HG03025 (cell line): ENCODE measurements around the gene UBLCP1.
"Not testable (repeated sequence)": the region's sequence is repeated elsewhere in the genome, so short reads cannot be mapped to it uniquely, and the experiment has no call there.

Experiments
- ATAC-seq: cut with Tn5 transposase; IDR thresholded peaks from one replicate; pipeline ENCODE4 v1.9.1; 2021; ENCODE audit warnings: mild to moderate bottlenecking, moderate library complexity; ENCODE audit not compliant: unreplicated experiment, low FRiP score

Gene UBLCP1

DNA sequence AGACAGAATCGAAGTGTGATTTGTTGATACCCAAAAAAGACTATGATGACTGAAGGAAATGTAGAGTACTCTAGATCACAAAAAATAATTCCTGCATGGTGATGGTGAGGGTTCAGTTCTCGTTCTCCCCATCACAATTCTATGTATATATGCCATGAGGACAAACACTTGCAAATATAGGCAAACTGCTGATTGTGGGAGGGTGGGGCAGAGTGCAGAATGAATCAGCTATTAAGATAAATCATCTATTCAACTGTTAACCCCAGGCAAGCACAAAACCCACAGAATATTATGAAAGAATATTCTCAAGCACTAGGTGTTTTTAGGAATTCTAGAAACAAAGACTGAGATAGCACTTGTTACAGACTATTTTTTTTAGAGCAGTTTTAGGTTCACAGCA lies 13.9 kb upstream of the UBLCP1 start:
- no peak for ATAC-seq

DNA sequence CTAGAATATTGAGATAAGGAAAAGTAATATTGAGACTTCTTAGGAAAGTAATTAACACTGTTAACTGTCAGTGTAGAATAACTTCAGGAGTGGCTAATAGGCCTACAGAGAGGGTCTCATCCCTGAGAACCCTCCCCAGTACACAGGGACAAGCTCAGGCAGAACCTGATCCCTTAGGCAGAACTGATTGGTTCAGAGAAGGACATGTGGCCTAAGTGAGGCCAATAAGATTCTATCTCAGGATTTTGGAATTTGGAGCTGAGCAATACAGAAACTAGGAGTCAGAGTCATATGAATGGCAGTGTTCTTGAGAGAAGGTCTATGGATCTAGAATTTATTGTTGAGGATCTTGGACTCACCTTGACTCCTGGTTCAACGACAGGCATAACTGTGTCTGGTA lies 10.9 kb upstream of the UBLCP1 start:
- ATAC-seq: no peak

DNA sequence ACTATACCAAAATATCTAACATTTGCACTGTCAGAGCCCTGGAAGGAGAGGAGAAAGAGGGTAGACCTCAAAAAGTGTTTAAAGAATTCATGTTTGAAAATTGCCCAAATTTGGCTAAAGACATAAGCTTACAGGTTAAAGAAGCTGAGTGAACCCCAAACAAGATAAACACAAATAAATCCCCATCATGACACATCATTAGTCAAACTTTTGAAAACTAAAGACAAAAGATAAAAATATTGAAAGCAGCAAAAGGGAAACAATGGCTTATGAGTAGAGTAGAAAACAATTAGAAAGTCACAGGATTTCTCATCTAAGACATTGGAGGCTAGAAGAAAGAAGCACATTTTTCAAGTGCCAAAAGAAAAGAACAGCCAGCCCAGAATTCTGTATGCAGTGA lies 6.1 kb upstream of the UBLCP1 start:
- no peak for ATAC-seq

DNA sequence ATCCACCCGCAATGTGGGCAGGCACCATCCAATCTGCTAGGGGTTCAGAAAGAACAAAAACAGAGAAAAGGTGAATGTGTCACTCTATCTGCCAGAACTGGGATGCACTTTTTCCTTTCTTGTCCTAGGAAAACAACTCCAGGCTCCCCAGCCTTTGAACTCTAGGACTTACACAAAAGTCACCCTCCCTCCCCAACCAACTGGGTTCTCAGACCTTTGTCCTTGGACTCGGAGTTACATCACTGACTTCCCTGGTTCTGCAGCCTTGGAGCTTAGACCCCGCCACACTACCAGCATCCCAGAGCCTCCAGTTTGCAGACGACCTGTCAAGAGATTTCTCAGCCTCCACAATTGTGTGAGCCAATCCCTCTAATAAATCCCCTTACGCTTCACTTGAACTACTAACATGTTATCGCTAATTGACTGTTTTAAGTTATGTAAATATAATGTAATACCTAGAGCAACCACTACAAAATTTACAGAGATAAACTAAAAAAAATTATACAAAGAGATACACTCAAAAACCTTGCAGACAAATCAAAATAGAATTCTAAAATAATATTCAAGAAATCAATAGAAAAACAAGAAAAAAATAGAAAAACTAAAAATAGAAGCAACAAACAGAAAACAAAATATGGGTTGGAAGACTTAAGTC lies 5.3 kb upstream of the UBLCP1 start:
- ATAC-seq: no peak

DNA sequence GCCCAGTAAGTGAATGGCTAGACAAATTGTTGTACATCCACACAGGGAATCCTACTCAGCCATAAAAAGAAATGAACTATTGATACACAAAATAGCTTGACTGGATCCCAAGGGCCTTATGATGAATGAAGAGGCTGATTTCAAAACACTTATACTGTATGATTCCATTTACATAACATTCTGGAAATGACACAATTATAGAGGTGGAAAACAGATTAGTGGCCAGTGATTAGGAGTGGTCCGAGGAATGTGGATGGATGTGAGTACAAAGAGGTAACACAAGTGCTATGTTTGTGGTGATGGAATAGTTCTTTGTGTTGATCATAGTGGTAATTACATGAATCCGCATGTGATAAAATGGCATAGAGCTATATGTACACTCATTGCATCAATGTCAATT lies 4.7 kb upstream of the UBLCP1 start:
- ATAC-seq: no peak

DNA sequence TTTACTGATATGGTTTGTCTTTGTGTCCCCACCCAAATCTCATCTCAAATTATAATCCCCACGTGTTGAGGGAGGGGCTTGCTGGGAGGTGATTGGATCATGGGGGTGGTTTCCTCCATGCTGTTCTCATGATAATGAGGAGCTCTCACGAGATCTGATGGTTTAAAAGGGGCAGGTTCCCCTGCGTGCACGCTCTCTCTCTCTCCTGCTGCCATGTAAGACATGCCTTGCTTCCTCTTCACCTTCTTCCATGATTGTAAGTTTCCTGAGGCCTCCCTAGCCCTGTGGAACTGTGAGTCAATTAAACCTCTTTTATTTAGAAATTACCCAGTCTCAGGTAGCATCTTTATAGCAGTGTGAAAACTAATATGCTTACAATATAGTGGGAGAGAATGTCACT lies 2.9 kb upstream of the UBLCP1 start:
- ATAC-seq: not testable (repeated sequence)

DNA sequence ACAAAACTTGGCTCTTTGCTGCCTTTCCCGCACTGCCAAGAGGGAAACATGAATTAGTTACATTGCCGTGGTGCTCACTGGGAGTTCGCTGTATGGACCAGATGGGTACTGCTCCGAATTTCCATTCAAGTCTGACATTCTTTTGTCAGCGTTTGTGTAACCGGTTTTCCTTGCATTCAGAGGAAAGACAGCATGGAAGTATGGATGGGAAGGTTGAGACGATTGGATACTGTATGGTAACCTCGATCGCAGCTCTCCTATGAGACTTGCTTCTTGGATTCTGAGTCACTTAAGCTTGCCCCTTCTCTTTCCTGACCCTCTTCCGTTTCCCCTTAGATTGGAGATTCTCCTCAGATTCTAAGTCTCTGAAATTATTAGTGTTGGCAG lies 625 bp upstream of the UBLCP1 start:
- ATAC-seq: peak; percentile 16

DNA sequence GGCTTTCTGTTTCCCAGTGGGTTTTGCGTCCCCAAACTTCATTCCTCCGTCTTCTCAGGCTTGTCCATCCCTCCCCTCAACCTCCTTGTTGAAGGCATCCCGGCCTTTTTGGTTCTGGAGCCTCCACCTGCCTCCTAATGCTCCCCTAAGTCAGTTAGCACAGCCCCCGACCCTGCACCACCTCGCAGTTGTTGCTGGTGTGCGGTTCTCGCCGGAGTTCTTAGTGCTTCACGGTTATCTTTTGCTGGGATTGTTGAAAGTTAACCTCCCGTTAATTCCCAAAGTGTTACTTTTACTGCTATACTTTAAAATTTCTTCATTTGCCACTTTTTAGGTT lies 447 bp downstream of the UBLCP1 start:
- peak; percentile 34 for ATAC-seq

DNA sequence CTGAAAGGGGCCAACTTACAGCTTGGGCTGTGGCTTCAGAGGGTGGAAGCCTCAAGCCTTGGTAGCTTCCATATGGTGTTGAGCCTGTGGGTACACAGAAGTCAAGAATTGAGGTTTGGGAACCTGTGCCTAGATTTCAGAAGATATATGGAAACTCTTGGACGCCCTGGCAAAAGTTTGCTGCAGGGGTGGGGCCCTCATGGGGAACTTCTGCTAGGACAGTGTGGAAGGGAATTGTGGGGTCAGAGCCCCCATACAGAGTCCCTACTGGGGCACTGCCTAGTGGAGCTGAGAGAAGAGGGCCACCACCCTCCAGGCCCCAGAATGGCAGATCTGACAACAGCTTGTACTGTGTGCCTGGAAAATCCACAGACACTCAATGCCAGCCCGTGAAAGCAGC lies 3.7 kb downstream of the UBLCP1 start:
- ATAC-seq: not testable (repeated sequence)

DNA sequence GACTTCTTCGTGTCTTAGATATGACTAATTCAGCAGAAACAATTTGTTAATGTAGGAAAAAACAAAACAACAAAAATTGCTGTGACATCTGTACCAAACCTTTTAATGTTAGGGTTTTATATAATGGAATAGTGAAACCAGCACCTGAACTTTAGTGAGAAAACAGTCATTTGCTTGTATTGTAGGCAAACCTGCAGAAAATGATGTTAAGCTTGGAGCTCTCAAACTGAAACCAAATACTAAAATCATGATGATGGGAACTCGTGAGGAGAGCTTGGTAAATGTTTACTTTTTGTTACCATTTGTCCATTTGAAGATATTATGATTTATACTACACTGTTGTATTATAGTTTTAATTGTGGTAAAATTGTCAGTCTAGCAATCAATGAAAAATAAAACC lies 6.6 kb downstream of the UBLCP1 start:
- ATAC-seq: no peak

DNA sequence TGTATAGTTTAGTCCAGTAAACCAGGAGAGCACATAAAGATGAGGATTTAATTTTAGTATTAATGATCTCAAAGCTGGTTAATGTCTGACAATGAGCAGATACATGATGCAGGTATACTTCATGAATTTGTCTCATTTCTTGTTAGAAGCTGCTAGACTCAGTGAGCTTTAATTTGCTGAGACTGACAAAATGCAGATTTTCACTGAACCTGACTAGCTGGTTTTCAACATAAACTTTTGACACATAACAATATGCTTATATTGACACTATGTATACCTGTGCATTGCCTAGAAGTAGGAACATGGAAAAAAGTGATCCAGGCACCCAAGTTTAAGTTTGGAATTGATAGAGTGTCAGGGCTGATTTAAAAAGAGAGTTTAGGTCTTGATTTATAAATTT lies 10.8 kb downstream of the UBLCP1 start:
- no peak for ATAC-seq

DNA sequence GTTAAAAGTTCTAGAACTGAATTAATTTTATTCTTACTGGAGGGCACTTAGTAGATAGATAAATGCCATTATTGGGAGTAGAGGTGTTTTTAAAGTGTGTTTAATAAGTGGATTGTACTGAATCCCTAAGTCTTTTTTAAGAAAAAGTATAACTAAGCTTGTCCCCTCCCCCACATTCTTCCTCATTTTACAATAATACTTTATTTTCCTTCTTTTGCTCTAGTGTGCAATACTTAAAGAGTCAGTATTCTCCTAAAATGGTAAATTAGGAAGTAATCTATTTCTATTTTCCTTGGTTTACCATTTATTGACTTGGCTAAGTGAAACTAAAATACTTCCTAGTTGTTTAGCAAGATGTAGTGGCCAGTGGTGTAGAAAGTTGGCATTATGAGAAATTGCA lies 11.6 kb downstream of the UBLCP1 start:
- ATAC-seq: no peak

DNA sequence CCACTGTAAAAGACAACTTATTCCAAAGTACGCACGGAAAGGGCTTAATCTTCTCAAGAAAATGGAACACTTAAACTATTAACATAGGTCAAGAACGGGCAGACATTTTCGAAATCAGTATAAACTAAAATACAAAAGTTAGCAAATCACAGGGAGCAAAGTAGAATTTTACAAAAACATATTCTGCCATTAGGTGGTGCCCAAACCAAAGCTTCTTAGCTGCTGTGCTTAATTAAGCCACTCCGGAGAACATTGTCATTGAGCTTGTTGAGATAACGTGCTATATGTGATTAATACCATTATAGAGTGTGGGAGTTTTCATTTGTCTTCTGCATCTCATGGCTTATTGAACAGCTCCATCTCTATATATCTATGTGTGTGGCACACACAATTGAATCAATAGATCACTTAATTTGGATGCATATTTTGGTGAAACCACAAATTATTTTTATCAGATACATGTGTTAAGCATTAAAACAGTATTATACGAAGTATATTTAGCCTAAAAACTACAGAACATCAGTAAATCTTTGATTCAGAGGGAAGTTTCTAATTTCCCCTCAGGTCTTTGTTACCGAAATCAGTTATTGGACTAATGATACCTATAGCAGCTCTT lies 23.4 kb downstream of the UBLCP1 start:
- no peak for ATAC-seq

DNA sequence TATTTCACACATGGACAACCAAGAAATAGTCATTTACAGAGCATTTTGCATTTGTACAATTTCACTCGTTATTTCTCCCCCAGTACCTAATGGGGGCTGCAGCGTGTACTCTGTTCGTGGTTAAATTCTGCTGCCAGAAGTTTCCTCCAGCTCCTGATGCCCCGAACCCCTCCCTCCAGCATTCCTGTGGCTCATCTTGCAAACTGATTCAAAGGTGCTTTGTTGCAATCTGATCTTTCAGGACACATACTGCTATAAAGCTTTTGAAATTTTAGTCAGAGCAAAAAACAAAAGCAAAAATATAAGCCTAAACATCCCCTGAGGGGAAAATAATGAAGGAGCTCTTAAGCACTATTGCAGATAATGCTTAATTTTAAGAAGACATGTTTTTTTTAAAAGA lies 27.7 kb downstream of the UBLCP1 start:
- ATAC-seq: no peak

DNA sequence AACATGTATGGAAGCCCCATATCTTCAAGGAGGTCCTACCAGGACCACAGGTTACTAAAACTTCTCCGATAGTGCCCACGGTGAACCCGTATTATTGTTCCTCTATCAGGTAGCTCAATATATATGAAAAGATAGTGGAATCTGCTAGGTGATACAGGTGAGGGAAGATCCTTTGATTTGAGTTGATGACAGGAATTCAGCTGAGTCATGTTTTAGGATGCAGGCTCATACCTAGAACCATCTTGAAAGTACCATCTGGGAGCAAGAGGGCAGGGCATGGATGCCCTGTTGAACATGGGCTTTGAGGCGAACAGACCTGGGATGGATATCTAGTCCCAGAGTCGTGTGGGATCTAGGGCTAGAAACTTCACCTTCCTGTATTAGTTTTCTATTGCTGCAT lies 31.8 kb downstream of the UBLCP1 start:
- ATAC-seq: no peak

DNA sequence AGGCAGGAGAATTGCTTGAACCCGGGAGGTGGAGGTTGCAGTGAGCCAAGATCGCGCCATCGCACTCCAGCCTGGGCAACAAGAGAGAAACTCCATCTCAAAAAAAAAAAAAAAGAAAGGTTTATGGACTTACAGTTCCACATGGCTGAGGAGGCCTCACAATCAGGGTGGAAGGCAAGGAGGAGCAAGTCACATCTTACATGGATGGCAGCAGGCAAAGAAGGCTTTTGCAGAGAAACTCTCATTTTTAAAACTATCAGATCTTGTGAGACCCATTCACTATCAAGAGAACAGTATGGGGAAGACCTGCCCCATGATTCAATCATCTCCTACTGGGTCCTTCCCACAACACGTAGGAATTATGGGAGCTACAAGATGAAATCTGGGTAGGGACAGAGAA lies 34.2 kb downstream of the UBLCP1 start:
- not testable (repeated sequence) for ATAC-seq

DNA sequence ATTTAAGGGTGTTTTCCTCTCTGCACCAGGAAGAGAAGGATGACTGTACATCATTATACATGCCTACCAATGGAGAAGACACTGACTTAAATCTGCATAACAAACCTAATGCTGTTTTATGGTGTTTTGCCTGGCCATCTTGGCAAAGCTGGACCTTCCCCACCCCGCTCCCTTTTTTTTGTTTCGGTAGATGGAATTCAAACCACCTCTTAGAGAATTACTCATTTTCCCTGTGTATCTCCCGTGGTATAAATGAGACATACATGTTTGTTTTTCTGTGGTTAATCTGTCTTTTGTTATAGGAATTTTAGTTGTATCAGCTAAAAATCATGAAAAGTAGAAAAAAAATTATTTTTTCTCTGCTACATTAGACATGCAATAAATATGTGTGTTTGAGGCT lies 38.4 kb downstream of the UBLCP1 start:
- no peak for ATAC-seq

DNA sequence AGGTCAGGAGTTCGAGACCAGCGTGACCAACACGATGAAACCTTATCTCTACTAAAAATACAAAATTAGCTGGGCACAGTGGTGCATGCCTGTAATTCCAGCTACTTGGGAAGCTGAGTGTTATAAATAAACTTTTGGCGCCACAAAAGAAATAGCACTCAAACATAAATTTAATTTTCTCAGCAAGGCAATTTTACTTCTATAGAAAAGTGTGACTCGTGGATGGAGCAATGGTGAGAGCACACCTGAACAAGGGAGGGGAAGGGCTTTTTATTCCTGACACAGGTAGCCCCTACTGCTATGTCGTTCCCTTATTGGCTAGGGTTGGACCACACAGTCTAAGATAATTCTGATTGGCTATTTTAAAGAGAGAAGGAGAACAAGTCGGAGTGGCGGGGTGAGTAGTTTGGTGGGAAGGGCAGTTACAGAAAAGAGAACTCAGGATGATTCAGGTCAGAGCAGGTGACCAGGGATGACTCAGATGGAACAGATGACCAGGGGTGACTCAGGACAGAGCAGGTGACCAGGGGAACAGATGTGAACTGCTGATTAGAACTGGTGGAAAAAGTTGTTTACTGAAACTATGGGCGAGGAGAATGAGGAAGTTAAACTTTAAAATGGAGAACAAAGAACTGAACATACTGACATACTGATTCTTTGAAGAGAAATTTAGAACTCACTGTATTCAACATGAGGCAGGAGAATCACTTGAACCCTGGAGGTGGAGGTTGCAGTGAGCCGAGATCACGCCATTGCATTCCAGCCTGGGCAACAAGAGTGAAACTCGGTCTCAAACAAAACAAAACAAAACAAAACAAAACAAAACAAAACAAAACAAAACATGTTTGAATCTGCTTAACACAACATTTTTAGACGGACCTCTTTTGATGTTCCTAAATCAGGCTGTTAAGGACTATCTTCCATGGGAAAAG lies 39.1 kb downstream of the UBLCP1 start:
- ATAC-seq: not testable (repeated sequence)

DNA sequence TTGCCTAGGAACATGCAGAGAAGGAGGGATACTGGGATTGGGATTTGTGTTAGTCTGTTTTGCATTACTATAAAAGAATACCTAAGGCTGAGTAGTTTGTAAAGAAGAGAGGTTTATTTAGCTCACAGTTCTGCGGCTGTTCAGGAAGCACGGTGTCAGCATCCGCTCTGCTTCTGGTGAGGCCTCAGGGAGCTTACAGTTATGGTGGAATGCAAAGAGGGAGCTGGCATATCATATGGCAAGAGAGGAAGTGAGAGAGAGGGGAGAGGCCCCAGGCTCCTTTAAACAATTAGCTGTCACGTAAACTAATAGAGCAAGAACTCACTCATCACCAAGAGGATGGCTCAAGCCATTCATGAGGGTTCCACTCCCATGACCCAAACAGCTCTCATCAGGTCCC lies 40.2 kb downstream of the UBLCP1 start:
- ATAC-seq: no peak

DNA sequence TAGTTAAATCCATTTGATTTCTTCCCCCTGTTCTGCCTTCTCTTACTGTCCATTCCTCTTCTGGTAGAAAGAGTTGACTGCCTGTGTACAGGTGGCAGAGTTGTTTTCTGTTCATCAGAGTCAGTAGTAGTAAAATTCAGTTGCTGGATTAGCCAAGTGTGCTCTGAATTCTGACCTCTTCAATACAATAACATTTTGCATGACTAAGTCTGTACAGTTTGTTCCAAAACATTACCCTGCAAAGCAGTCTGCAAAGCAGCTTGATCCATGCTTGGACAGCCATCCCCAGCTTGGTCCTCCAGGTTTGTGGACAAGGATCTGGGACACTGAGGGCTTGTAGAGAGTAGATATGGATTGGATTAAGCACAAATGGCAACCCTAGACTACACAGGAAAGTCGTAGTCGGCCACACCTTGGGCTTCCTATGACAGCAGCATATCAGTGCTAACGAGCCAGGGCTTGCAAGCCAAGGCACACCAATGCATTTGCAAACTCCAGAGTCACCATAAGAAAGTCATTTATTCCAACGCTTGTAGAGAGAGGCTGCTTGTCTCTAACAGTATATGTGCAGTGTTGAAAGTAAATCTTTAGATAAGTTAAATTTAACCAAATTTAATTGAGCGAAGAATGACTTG lies 42.0 kb downstream of the UBLCP1 start:
- no peak for ATAC-seq

DNA sequence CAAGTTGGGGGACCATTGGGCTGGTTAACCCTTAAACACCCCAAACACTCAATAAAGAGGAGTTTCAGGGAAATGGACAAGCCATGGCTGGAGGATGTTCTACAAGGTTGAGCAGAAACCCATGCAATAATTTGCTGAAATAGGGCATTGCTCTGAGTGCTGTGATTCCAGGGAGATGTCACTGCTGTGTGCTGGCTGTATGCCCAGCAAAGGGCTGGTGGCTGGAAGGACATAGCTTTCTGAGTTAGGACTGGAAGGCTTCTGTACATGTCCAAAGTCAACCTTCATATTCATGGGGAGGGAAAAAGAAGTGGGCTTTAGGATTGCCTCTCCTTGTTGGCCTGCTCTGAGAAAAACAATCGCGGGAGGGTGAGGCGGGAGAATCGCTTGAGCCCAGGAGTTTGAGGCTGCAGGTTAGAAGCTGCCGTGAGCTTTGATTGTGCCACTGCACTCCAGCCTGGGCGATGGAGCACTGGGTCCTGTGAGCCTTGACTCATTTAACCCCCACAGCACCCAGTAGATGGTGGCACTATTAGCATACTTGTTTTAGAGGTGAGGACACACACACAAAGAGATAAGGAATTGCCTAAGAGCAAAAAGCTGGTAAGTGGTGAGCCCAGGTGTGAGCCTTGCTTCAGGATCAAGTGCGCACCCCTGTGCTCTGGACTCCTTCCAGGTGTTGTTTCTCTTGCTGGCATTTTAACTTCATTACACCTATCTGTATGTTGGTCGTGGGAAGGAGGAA lies 46.8 kb downstream of the UBLCP1 start:
- no peak for ATAC-seq
